NCI-H2196 (cell line): ENCODE measurements around the gene GGA2.
"Not testable (repeated sequence)": the region's sequence is repeated elsewhere in the genome, so short reads cannot be mapped to it uniquely, and the experiment has no call there.

ENCODE experiments used
- DNase-seq: peaks from one replicate; lab custom pipeline; 2025; ENCODE audit not compliant: unreplicated experiment; lab: John Stamatoyannopoulos, UW

The GGA2 gene

GRCh38 chr16:23510164-23510914 is at the start of gene GGA2:
TSS of gene GGA2 (minus strand) at chr16:23510494. CDS start at chr16:23510411, 83 bp downstream.
- DNase-seq = peak; percentile 86

GRCh38 chr16:23557779-23558702 is 47.7 kb upstream of the GGA2 start:
- no peak for DNase-seq

GRCh38 chr16:23556881-23557778 is 46.8 kb upstream of the GGA2 start, which contains the start of the genes EARS2 and UBFD1:
TSS of gene EARS2 (minus strand) at chr16:23557350. CDS start at chr16:23557343, 7 bp downstream.
TSS of gene UBFD1 (plus strand) at chr16:23557727. CDS start at chr16:23557743, 16 bp downstream.
- peak; percentile 99 for DNase-seq

- DNase-seq = no peak
Measured at GRCh38 chr16:23554536-23554935, 44.2 kb upstream of the GGA2 start.

GRCh38 chr16:23552161-23552560 is 41.9 kb upstream of the GGA2 start:
- no peak for DNase-seq

- no peak for DNase-seq
Measured at GRCh38 chr16:23549938-23550337, 39.6 kb upstream of the GGA2 start.

GRCh38 chr16:23544436-23544835 is 34.1 kb upstream of the GGA2 start:
- no peak for DNase-seq

GRCh38 chr16:23540817-23541178 is 30.5 kb upstream of the GGA2 start:
- not testable (repeated sequence) for DNase-seq

GRCh38 chr16:23539984-23540816 is 29.9 kb upstream of the GGA2 start:
- peak; percentile 39 for DNase-seq

GRCh38 chr16:23538919-23539278 is 28.6 kb upstream of the GGA2 start:
- DNase-seq = no peak

- no peak for DNase-seq
Measured at GRCh38 chr16:23537390-23537789, 27.1 kb upstream of the GGA2 start.

GRCh38 chr16:23535901-23536300 is 25.6 kb upstream of the GGA2 start:
- DNase-seq = no peak

GRCh38 chr16:23534868-23535860 is 24.9 kb upstream of the GGA2 start:
- no peak for DNase-seq

- DNase-seq = no peak
Measured at GRCh38 chr16:23532448-23532847, 22.2 kb upstream of the GGA2 start.

GRCh38 chr16:23530062-23530461 is 19.8 kb upstream of the GGA2 start:
- DNase-seq = no peak

- DNase-seq = no peak
Measured at GRCh38 chr16:23528644-23529310, 18.5 kb upstream of the GGA2 start.

GRCh38 chr16:23527961-23528643 is 17.8 kb upstream of the GGA2 start:
- DNase-seq = no peak

- DNase-seq = no peak
Measured at GRCh38 chr16:23524886-23525285, 14.6 kb upstream of the GGA2 start.
